Dedifferentiated amniotic fluid mesenchymal stem cell (primary cell): ENCODE data around the gene SYS1.
A peak's percentile ranks its signal among the peaks of the same experiment; 100 is the strongest.

Source experiments
- DNase-seq: peaks from one replicate; pipeline ENCODE4 v3.0.0-alpha.2; 2016; ENCODE audit errors: extremely low spot score

Gene SYS1

GRCh38 chr20:45415822-45416637, 53.1 kb downstream of the SYS1 start, which contains the start of gene PIGT:
Gene PIGT, plus strand, starts transcription at chr20:45416141. Its CDS starts 16 bp downstream, at chr20:45416157.
- DNase-seq: peak; percentile 74

GRCh38 chr20:45416917-45417316, 54.0 kb downstream of the SYS1 start:
- no peak for DNase-seq
